ENCODE results near the gene TPPP2.

- TF ChIP-seq USF1 (CRISPR knock-in tag; IDR thresholded peaks at IDR 0.05): no peak
- no peak for TF ChIP-seq SP1 (CRISPR knock-in tag; conservative IDR thresholded peaks at IDR 0.05)
- no peak for TF ChIP-seq MXD4 (CRISPR knock-in tag; IDR thresholded peaks at IDR 0.05; ENCODE audit: borderline replicate concordance)
- TF ChIP-seq CTCF (IDR thresholded peaks at IDR 0.05): no peak
These were observed 28.9 kb downstream of the TPPP2 start for GRCh38 chr14:21058903-21059302.
